ENCODE results near the gene SUGP1. TPM values are rescaled to one million over a fixed set of nuclear protein-coding genes. Genes with fewer than 3 reads are reported as not detected.

SUGP1 gene
- total RNA-seq, 6 experiments from 2014 or later: 37.7 to 47.0 (median 44.4) TPM

DNA sequence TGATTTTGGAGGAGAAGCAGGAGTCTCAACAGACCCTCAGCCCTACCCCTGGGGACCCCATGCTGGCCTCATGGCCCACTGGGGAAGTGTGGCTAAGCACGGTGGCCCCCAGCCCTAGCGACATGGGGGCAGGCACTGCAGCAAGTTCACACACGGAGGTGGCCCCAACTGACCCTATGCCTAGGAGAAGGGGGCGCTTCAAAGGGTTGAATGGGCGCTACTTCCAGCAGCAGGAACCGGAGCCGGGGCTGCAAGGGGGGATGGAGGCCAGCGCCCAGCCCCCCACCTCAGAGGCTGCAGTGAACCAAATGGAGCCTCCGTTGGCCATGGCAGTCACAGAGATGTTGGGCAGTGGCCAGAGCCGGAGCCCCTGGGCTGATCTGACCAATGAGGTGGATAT, 93.6 kb downstream of the SUGP1 start:
- H3K27ac Mint-ChIP-seq: no peak overlapping the region
- H3K27me3 Mint-ChIP-seq (ENCODE audit: insufficient read depth): peaks cover 37% of the 10 kb centered on the region
- H3K4me3 Mint-ChIP-seq: no peak overlapping the region
- no peaks in the 10 kb centered on the region for H3K36me3 Mint-ChIP-seq (ENCODE audit: low read depth)
- no peak for TF ChIP-seq CTCF (IDR thresholded peaks at IDR 0.05)
- H3K9me3 Mint-ChIP-seq: no peaks in the 10 kb centered on the region
- DNase-seq: no peak
- no peaks in the 10 kb centered on the region for H3K4me1 Mint-ChIP-seq (ENCODE audit: low read depth)

- peaks cover 36% of the 10 kb centered on the region for H3K27me3 Mint-ChIP-seq (ENCODE audit: insufficient read depth)
- no peak overlapping the region for H3K27ac Mint-ChIP-seq
- H3K4me1 Mint-ChIP-seq (ENCODE audit: low read depth): no peaks in the 10 kb centered on the region
Observed at GRCh38 chr19:19226204-19226603, 94.1 kb downstream of the SUGP1 start.

More at GRCh38 chr19:19226204-19226603, 94.1 kb downstream of the SUGP1 start:
- no peak for DNase-seq
- H3K4me3 Mint-ChIP-seq: no peak overlapping the region
- no peaks in the 10 kb centered on the region for H3K36me3 Mint-ChIP-seq (ENCODE audit: low read depth)
- TF ChIP-seq CTCF (IDR thresholded peaks at IDR 0.05): no peak
- no peaks in the 10 kb centered on the region for H3K9me3 Mint-ChIP-seq

Other genes starting within 250 kb of the SUGP1 start
- gene TMEM161A, start 182.0 kb downstream of the SUGP1 start, total RNA-seq (2021; fragmentation: NEBNext Ultra II Directional; extraction: Animal tissue kit (Norgen Biotek cat#: 25700)): 10 to 100 TPM; 20.5 to 27.9 (median 25.4) TPM
- gene MEF2B, start 150.2 kb downstream of the SUGP1 start, total RNA-seq (2021; fragmentation: NEBNext Ultra II Directional; extraction: Animal tissue kit (Norgen Biotek cat#: 25700)): 1 to 10 TPM in 3 of 6 experiments, under 1 TPM in 3; 0.20 to 1.9 (median 0.82) TPM
- 10 to 100 TPM; 33.9 to 43.2 (median 38.6) TPM for gene BORCS8, start 128.4 kb downstream of the SUGP1 start, total RNA-seq (2021; fragmentation: NEBNext Ultra II Directional; extraction: Animal tissue kit (Norgen Biotek cat#: 25700))
- 10 to 100 TPM; 63.7 to 84.6 (median 75.7) TPM for gene RFXANK, start 128.3 kb downstream of the SUGP1 start, total RNA-seq (2021; fragmentation: NEBNext Ultra II Directional; extraction: Animal tissue kit (Norgen Biotek cat#: 25700))
- gene NR2C2AP, start 117.1 kb downstream of the SUGP1 start, total RNA-seq (2021; fragmentation: NEBNext Ultra II Directional; extraction: Animal tissue kit (Norgen Biotek cat#: 25700)): 10 to 100 TPM in 1 of 6 experiments, 1 to 10 TPM in 5; 6.5 to 12.8 (median 9.3) TPM
- gene NCAN, start 108.6 kb downstream of the SUGP1 start, total RNA-seq (2021; fragmentation: NEBNext Ultra II Directional; extraction: Animal tissue kit (Norgen Biotek cat#: 25700)): not detected
- gene TM6SF2, start 47.2 kb downstream of the SUGP1 start, total RNA-seq (2021; fragmentation: NEBNext Ultra II Directional; extraction: Animal tissue kit (Norgen Biotek cat#: 25700)): under 1 TPM in 3 of 6 experiments, not detected in 3; 0.23 to 0.45 (median 0.28) TPM
- gene MAU2, start 320 bp upstream of the SUGP1 start, total RNA-seq (2021; fragmentation: NEBNext Ultra II Directional; extraction: Animal tissue kit (Norgen Biotek cat#: 25700)): 10 to 100 TPM; 24.8 to 33.0 (median 29.4) TPM
- 100 to 1,000 TPM; 107 to 123 (median 112) TPM for gene GATAD2A, start 85.2 kb upstream of the SUGP1 start, total RNA-seq (2021; fragmentation: NEBNext Ultra II Directional; extraction: Animal tissue kit (Norgen Biotek cat#: 25700))
- gene TSSK6, start 195.0 kb upstream of the SUGP1 start, total RNA-seq (2021; fragmentation: NEBNext Ultra II Directional; extraction: Animal tissue kit (Norgen Biotek cat#: 25700)): 1 to 10 TPM in 2 of 6 experiments, under 1 TPM in 4; 0.61 to 1.3 (median 0.92) TPM
- gene NDUFA13, start 195.7 kb upstream of the SUGP1 start, total RNA-seq (2021; fragmentation: NEBNext Ultra II Directional; extraction: Animal tissue kit (Norgen Biotek cat#: 25700)): 100 to 1,000 TPM; 266 to 393 (median 323) TPM
- 1 to 10 TPM; 1.4 to 2.5 (median 2.0) TPM for gene YJEFN3, start 208.4 kb upstream of the SUGP1 start, total RNA-seq (2021; fragmentation: NEBNext Ultra II Directional; extraction: Animal tissue kit (Norgen Biotek cat#: 25700))
- under 1 TPM; 0.09 to 0.28 (median 0.15) TPM for gene CILP2, start 217.8 kb upstream of the SUGP1 start, total RNA-seq (2021; fragmentation: NEBNext Ultra II Directional; extraction: Animal tissue kit (Norgen Biotek cat#: 25700))